Right lobe of liver (tissue), 6 donors: ENCODE measurements around the gene SLC22A13. TPM values are rescaled to one million over a fixed set of nuclear protein-coding genes. Genes with fewer than 3 reads are reported as not detected.
"Not testable (repeated sequence)": the region's sequence is repeated elsewhere in the genome, so short reads cannot be mapped to it uniquely, and the experiment has no call there.

Source experiments
- ATAC-seq, 4 donors: fragments of 200-7000 bp; cut with Tn5 transposase; one replicate each; pipeline ENCODE4 v1.9.1; 2020; ENCODE audit warnings: mild to moderate bottlenecking in 4 of 4, moderate library complexity in 4 of 4
- DNase-seq, 3 donors: peaks; one replicate each; pipeline ENCODE4 v3.0.0-alpha.2; 2020
- H3K27ac ChIP-seq, 3 donors: fragments of 200-600 bp; one replicate each; pipeline ENCODE4 v1.8.0; 2022
- H3K27me3 ChIP-seq, 2 donors: fragments of 200-600 bp; one replicate each; pipeline ENCODE4 v1.8.0; 2022
- H3K36me3 ChIP-seq, 4 donors: fragments of 200-600 bp; sonication (generic) in 1 of 4; one replicate each; pipeline versions ENCODE4 v1.5.1 to v1.8.0; 2017 to 2022; ENCODE audit warnings: control low read depth in 1 of 4
- H3K4me1 ChIP-seq, 4 donors: fragments of 200-600 bp; sonication (generic) in 1 of 4; one replicate each; pipeline versions ENCODE4 v1.5.1 to v1.8.0; 2017 to 2022; ENCODE audit warnings: control low read depth in 1 of 4
- H3K4me3 ChIP-seq, 3 donors: fragments of 200-600 bp; one replicate each; pipeline ENCODE4 v1.8.0; 2022
- H3K9me3 ChIP-seq, 4 donors: fragments of 200-600 bp; sonication (generic) in 1 of 4; one replicate each; pipeline versions ENCODE4 v1.5.1 to v1.8.0; 2017 to 2022; ENCODE audit warnings: control low read depth in 1 of 4
- POLR2A ChIP-seq: fragments of 450-650 bp; IDR thresholded peaks from one replicate; pipeline ENCODE4 v1.6.1; 2017; ENCODE audit warnings: antibody characterized with exemption, mild to moderate bottlenecking
- WGBS: methylation state at CpG from one replicate; pipeline ENCODE4 v1.1.6; 2018; ENCODE audit warnings: low coverage, low lambda C conversion rate; ENCODE audit not compliant: insufficient coverage; ENCODE audit errors: missing lambda C conversion rate; 5-methylcytosine and 5-hydroxymethylcytosine counted together
- intact Hi-C, 2 donors: fragments of 100-400 bp; cut with DNase I; formaldehyde crosslinking; loops; one replicate each; pipeline versions ENCODE4 v1.11.2 to v1.14.1; 2022
- total RNA-seq, 6 experiments: library from RNA; depleted of rRNA in 2 of 6; stranded (reverse); fragments of >200 nt in 2 of 6; fragmentation: NEBNext Ultra II Directional in 3 of 6; extraction: Animal tissue kit (Norgen Biotek cat#: 25700) in 3 of 6; gene quantifications; one replicate each; pipeline versions ENCODE4 v1.1.0 to v1.2.4, GENCODE V29; 2016 to 2023
- TF ChIP-seq, protein P1 (sequence below), 4 donors: fragments of 200-600 bp in 3 of 4; fragments of 450-650 bp in 1 of 4; IDR thresholded peaks; one replicate each; pipeline versions ENCODE4 v1.5.1 to v1.8.0; 2016 to 2022; ENCODE audit warnings: antibody characterized with exemption in 4 of 4, mild to moderate bottlenecking in 2 of 4
- donor health status: DM: no; HTN: yes; CAD: no.
- donor health status: DM: no; HTN: no; CAD: no.
- donor health status: DM: no; HTN: no; CAD: no.
- donor health status: DM: no; HTN: yes; CAD: no.
- donor health status: DM: no; HTN: yes; CAD: no.

SLC22A13 gene
- total RNA-seq, 6 experiments from 2014 or later, result 0.16 to 0.35 (median 0.22) TPM; not detected in 3

DNA sequence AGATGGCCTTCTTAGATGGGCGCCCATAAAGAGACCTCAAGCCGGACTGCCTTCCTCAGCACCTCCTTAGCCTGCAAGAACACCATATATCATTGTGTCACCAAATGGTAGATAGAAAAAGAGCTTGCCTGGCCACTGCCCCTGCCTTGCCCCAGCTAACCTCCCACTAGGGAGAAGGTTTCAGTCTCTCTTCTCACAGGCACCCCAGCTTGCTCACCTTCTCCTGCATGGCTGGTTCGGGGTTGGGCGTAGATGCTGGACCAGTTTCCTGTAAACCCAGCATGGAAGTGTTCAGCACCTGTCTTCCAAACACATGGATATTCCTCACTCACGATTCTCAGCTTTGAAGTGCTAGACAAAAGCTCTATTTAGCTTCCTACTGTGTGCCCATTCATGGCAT lies 13.2 kb downstream of the SLC22A13 start:
- Histone ChIP-seq H3K4me1 (no peaks in the 10 kb centered on the region), H3K27ac (no peak overlapping the region), H3K36me3 (no peaks in the 10 kb centered on the region), H3K4me3 (no peak overlapping the region), H3K9me3 (no peaks in the 10 kb centered on the region), H3K27me3 (no peaks in the 10 kb centered on the region)
- TF ChIP-seq POLR2A, result no peak
- TF ChIP-seq, protein P1, sequence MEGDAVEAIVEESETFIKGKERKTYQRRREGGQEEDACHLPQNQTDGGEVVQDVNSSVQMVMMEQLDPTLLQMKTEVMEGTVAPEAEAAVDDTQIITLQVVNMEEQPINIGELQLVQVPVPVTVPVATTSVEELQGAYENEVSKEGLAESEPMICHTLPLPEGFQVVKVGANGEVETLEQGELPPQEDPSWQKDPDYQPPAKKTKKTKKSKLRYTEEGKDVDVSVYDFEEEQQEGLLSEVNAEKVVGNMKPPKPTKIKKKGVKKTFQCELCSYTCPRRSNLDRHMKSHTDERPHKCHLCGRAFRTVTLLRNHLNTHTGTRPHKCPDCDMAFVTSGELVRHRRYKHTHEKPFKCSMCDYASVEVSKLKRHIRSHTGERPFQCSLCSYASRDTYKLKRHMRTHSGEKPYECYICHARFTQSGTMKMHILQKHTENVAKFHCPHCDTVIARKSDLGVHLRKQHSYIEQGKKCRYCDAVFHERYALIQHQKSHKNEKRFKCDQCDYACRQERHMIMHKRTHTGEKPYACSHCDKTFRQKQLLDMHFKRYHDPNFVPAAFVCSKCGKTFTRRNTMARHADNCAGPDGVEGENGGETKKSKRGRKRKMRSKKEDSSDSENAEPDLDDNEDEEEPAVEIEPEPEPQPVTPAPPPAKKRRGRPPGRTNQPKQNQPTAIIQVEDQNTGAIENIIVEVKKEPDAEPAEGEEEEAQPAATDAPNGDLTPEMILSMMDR (IDR thresholded peaks at IDR 0.05), result no peak
- intact Hi-C loops, result no loop called here
- ATAC-seq (no peak), DNase-seq (no peak)
- WGBS, result 96% methylated on average over 4 of the region's 5 CpGs

DNA sequence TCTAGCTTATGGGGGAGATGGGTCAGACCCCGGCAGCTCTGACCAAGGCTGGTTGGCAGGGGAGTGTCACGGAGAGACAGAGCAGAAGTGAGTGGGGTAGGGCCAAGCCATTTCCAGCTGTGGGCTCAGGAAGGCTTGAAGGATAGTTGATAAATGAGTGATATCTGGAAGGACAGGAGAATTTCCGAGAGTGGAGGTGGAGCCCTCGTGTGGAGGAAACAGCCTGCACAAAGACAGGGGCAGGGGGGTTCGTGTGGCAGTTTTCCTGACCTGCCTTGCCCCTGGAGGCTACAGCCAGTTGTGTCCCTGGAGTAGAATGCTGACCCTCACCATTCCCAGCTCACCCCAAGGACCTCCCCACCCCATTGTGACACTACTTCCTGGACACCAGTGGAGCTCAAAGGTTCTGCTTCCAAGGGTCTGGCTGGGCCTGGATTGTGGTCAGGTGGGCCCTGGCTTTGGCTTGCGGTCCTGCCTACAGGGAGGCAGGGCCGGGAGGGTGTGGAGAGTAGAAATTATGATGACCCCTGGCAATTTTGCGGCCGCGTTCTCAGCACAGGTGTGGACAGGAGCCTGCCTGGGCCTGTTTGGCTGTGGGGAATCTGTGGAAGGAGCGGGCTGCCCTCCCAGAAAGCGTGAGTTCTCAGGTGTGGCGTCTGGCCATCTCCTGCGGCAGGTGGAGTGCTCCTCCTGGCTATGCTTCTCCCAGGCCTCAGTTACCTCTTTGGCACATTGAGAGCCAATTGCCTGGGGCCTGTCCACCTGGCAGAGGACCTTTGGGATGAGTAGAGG lies 16.5 kb downstream of the SLC22A13 start, which contains the start of gene SLC22A14:
Gene SLC22A14, plus strand, starts transcription at position 400 of the 792 bp plus-strand sequence. CDS start 23,733 bp downstream, outside the sequence.
- ATAC-seq (no peak), DNase-seq (no peak)
- intact Hi-C loops, result no loop called here
- Histone ChIP-seq H3K36me3 (no peaks in the 10 kb centered on the region), H3K27me3 (no peaks in the 10 kb centered on the region), H3K4me1 (no peaks in the 10 kb centered on the region), H3K27ac (no peak within 1 kb of the TSS), H3K9me3 (no peaks in the 10 kb centered on the region), H3K4me3 (no peak within 1 kb of the TSS)
- no peak for TF ChIP-seq POLR2A
- TF ChIP-seq, protein P1 (IDR thresholded peaks at IDR 0.05), result no peak
- WGBS, result 95% methylated on average over 6 of the region's 14 CpGs

- Histone ChIP-seq H3K36me3 (no peaks in the 10 kb centered on the region), H3K9me3 (no peaks in the 10 kb centered on the region), H3K27me3 (no peaks in the 10 kb centered on the region), H3K4me1 (no peaks in the 10 kb centered on the region), H3K4me3 (no peak overlapping the region), H3K27ac (no peak overlapping the region)
- no peak for DNase-seq
- 83% methylated on average over 7 of the region's 16 CpGs for WGBS
- intact Hi-C loops, result no loop called here
- no peak for ATAC-seq
- TF ChIP-seq, protein P1 (IDR thresholded peaks at IDR 0.05), result no peak
- TF ChIP-seq POLR2A, result no peak
These were observed 18.5 kb downstream of the SLC22A13 start for GRCh38 chr3:38283810-38284755.

DNA sequence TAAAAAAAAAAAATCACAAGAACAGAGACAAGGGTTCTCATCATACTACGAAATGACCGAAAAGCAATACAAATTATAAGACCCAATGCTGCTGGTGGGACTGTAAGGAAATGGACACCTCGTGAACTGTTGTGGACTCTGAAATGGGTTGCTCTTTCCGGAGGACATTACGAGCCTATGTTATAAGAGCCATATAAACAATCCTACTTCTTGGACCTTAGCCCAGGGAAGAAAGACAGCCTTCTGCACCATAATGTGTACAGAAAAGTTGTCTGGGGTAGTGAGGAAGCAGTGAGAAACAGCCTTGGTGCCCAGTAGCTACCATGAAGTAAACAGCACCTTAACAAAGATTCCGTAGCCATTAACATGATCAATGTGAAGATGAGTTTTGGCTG lies 19.1 kb downstream of the SLC22A13 start:
- ATAC-seq (no peak), DNase-seq (no peak)
- Histone ChIP-seq H3K27ac (no peak overlapping the region), H3K36me3 (no peaks in the 10 kb centered on the region), H3K9me3 (no peaks in the 10 kb centered on the region), H3K4me1 (no peaks in the 10 kb centered on the region), H3K27me3 (no peaks in the 10 kb centered on the region), H3K4me3 (no peak overlapping the region)
- no peak for TF ChIP-seq POLR2A
- TF ChIP-seq, protein P1 (IDR thresholded peaks at IDR 0.05), result no peak
- 86% methylated on average over 6 of the region's 6 CpGs for WGBS
- intact Hi-C loops, result no loop called here

DNA sequence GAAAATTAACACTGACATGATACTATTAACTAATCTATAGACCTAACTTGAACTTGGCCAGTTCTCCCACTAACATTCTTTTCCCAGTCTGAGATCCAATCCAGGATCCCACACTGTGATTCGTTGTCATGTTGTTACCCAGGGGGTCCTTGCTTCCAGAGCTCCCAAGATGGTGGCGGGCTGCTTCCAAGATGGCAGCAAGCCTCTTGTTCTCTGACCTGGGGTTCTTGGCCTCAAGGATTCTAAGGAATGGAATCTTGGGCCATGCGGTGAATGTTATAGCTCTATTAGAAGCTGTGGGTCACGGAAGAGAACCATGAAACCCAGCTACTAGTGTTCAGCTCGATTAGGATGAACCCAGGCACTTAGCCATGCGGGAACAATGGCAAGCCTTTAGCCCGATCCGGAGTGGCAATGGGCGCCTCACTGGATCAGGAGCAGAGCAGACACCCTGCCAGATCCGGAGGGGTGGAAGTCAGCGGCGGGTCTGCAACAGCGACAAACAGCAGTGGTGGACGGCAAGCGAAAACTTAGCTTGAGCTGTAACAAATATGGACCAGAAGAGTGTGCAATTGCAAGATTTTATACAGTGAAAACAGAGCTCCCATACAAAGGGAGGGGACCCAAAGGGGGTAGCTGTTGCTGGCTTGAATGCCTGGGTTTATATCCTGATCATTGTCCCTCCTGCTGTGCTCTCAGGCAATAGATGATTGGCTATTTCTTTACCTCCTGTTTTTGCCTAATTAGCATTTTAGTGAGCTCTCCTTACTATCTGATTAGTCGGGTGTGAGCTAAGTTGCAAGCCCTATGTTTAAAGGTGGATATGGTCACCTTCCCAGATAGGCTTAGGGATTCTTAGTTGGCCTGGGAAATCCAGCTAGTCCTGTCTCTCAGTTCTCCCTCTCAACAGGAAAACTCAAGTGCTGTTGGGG lies 23.9 kb downstream of the SLC22A13 start:
- 81% methylated on average over 15 of the region's 16 CpGs for WGBS
- ATAC-seq, intact Hi-C loops: not testable (repeated sequence)

GRCh38 chr3:38297053-38297452 lies 31.4 kb downstream of the SLC22A13 start:
- intact Hi-C loops, H3K4me3 ChIP-seq, H3K27ac ChIP-seq, H3K36me3 ChIP-seq, H3K9me3 ChIP-seq, DNase-seq, ATAC-seq, H3K27me3 ChIP-seq, H3K4me1 ChIP-seq: not testable (repeated sequence)
- 71% methylated on average over 3 of the region's 4 CpGs for WGBS

More for the DNA sequence above, 23.9 kb downstream of the SLC22A13 start:
- not testable (repeated sequence) for DNase-seq, H3K4me1 ChIP-seq, H3K27ac ChIP-seq, H3K4me3 ChIP-seq, H3K27me3 ChIP-seq, H3K9me3 ChIP-seq, H3K36me3 ChIP-seq
